ENCODE data around the gene RBCK1.

The RBCK1 gene

GRCh38 chr20:368915-369314 lies 39.2 kb upstream of the RBCK1 start:
- Histone ChIP-seq H3K4me2 (ENCODE audit: low read depth, low read length) (no peak overlapping the region), H3K36me3 (replicated peaks; ENCODE audit: insufficient read depth, low read length) (no peaks in the 10 kb centered on the region), H3K4me1 (ENCODE audit: low read length) (0 out of 2 replicates have a peak, but pooled peaks cover 10% of the 10 kb centered on the region), H3K9me3 (replicated peaks; ENCODE audit: insufficient read depth, low read length) (no peaks in the 10 kb centered on the region), H2AFZ (ENCODE audit: low read length) (no peak overlapping the region), H4K20me1 (ENCODE audit: insufficient read depth, low read length) (no peaks in the 10 kb centered on the region), H3K9ac (ENCODE audit: low read length) (no peak overlapping the region), H3F3A (ENCODE audit: insufficient read depth, low read length) (no peaks in the 10 kb centered on the region), H3K79me2 (ENCODE audit: low read length) (no peaks in the 10 kb centered on the region), H3K4me3 (ENCODE audit: low read length) (no peak overlapping the region), H3K27ac (ENCODE audit: low read length) (no peak overlapping the region), H3K9me2 (replicated peaks; ENCODE audit: insufficient read depth, low read length) (no peaks in the 10 kb centered on the region), H3K27me3 (replicated peaks; ENCODE audit: insufficient read depth, low read length) (no peaks in the 10 kb centered on the region)
- TF ChIP-seq EZH2 (optimal IDR thresholded peaks at IDR 0.05; ENCODE audit: low read depth, low read length) (no peak), CTCF (IDR thresholded peaks at IDR 0.05; ENCODE audit: low read length) (no peak), EZH2phosphoT487 (IDR thresholded peaks at IDR 0.05; ENCODE audit: low read length) (no peak)
- DNase-seq = no peak

- Histone ChIP-seq H3K9me2 (replicated peaks; ENCODE audit: insufficient read depth, low read length) (no peaks in the 10 kb centered on the region), H4K20me1 (ENCODE audit: insufficient read depth, low read length) (no peaks in the 10 kb centered on the region), H2AFZ (ENCODE audit: low read length) (no peak overlapping the region), H3K4me3 (ENCODE audit: low read length) (no peak overlapping the region), H3K4me1 (ENCODE audit: low read length) (0 out of 2 replicates have a peak, but pooled peaks cover 5% of the 10 kb centered on the region), H3K36me3 (replicated peaks; ENCODE audit: insufficient read depth, low read length) (no peaks in the 10 kb centered on the region), H3K9me3 (replicated peaks; ENCODE audit: insufficient read depth, low read length) (no peaks in the 10 kb centered on the region), H3K79me2 (ENCODE audit: low read length) (no peaks in the 10 kb centered on the region), H3F3A (ENCODE audit: insufficient read depth, low read length) (no peaks in the 10 kb centered on the region), H3K27ac (ENCODE audit: low read length) (no peak overlapping the region), H3K27me3 (replicated peaks; ENCODE audit: insufficient read depth, low read length) (no peaks in the 10 kb centered on the region), H3K9ac (ENCODE audit: low read length) (no peak overlapping the region), H3K4me2 (ENCODE audit: low read depth, low read length) (no peak overlapping the region)
- TF ChIP-seq CTCF (IDR thresholded peaks at IDR 0.05; ENCODE audit: low read length) = no peak
- no peak for TF ChIP-seq EZH2phosphoT487 (IDR thresholded peaks at IDR 0.05; ENCODE audit: low read length)
- TF ChIP-seq EZH2 (optimal IDR thresholded peaks at IDR 0.05; ENCODE audit: low read depth, low read length) = no peak
- no peak for DNase-seq
These were observed 37.9 kb upstream of the RBCK1 start for GRCh38 chr20:370151-370600.

- H2AFZ ChIP-seq (ENCODE audit: low read length) = no peak overlapping the region
- H4K20me1 ChIP-seq (ENCODE audit: insufficient read depth, low read length) = no peaks in the 10 kb centered on the region
- no peaks in the 10 kb centered on the region for H3K27me3 ChIP-seq (replicated peaks; ENCODE audit: insufficient read depth, low read length)
- no peak overlapping the region for H3K4me2 ChIP-seq (ENCODE audit: low read depth, low read length)
- H3F3A ChIP-seq (ENCODE audit: insufficient read depth, low read length) = no peaks in the 10 kb centered on the region
- H3K9me3 ChIP-seq (replicated peaks; ENCODE audit: insufficient read depth, low read length) = no peaks in the 10 kb centered on the region
- DNase-seq = no peak
- no peaks in the 10 kb centered on the region for H3K9me2 ChIP-seq (replicated peaks; ENCODE audit: insufficient read depth, low read length)
- no peak overlapping the region for H3K27ac ChIP-seq (ENCODE audit: low read length)
- H3K4me1 ChIP-seq (ENCODE audit: low read length) = 0 out of 2 replicates have a peak, but pooled peaks cover 4% of the 10 kb centered on the region
- H3K36me3 ChIP-seq (replicated peaks; ENCODE audit: insufficient read depth, low read length) = no peaks in the 10 kb centered on the region
- H3K9ac ChIP-seq (ENCODE audit: low read length) = no peak overlapping the region
- no peak for TF ChIP-seq EZH2phosphoT487 (IDR thresholded peaks at IDR 0.05; ENCODE audit: low read length)
- no peak for TF ChIP-seq EZH2 (optimal IDR thresholded peaks at IDR 0.05; ENCODE audit: low read depth, low read length)
- TF ChIP-seq CTCF (IDR thresholded peaks at IDR 0.05; ENCODE audit: low read length) = no peak
- H3K79me2 ChIP-seq (ENCODE audit: low read length) = no peaks in the 10 kb centered on the region
- H3K4me3 ChIP-seq (ENCODE audit: low read length) = no peak overlapping the region
These were observed 36.9 kb upstream of the RBCK1 start for GRCh38 chr20:370977-371754.
